ENCODE measurements around the gene APP.

Gene APP

GRCh38 chr21:25953196-25953595 is 217.4 kb downstream of the APP start:
- H3K4me3 ChIP-seq (ENCODE audit: low read length): no peak overlapping the region

GRCh38 chr21:25952306-25952705 is 218.3 kb downstream of the APP start:
- H3K36me3 ChIP-seq (replicated peaks; ENCODE audit: insufficient read depth, low read length): no peaks in the 10 kb centered on the region
- no peak overlapping the region for H3K4me3 ChIP-seq (ENCODE audit: low read length)
- no peaks in the 10 kb centered on the region for H3K4me1 ChIP-seq (ENCODE audit: low read length)
- no peaks in the 10 kb centered on the region for H3F3A ChIP-seq (ENCODE audit: insufficient read depth, low read length)
- no peaks in the 10 kb centered on the region; the same call in 1 of the 2 replicates for H3K79me2 ChIP-seq (ENCODE audit: low read length)
- DNase-seq: no peak
- no peaks in the 10 kb centered on the region for H3K9me3 ChIP-seq (replicated peaks; ENCODE audit: insufficient read depth, low read length)
- H3K4me2 ChIP-seq (ENCODE audit: low read depth, low read length): no peak overlapping the region
- H3K27me3 ChIP-seq (replicated peaks; ENCODE audit: insufficient read depth, low read length): no peaks in the 10 kb centered on the region
- H3K9ac ChIP-seq (ENCODE audit: low read length): no peak overlapping the region
- no peak for TF ChIP-seq CTCF (IDR thresholded peaks at IDR 0.05; ENCODE audit: low read length)
- no peak for TF ChIP-seq EZH2 (optimal IDR thresholded peaks at IDR 0.05; ENCODE audit: low read depth, low read length)
- TF ChIP-seq EZH2phosphoT487 (IDR thresholded peaks at IDR 0.05; ENCODE audit: low read length): no peak
- H3K9me2 ChIP-seq (replicated peaks; ENCODE audit: insufficient read depth, low read length): no peaks in the 10 kb centered on the region
- no peak overlapping the region for H3K27ac ChIP-seq (ENCODE audit: low read length)
- no peak overlapping the region for H2AFZ ChIP-seq (ENCODE audit: low read length)
- no peaks in the 10 kb centered on the region for H4K20me1 ChIP-seq (ENCODE audit: insufficient read depth, low read length)

More at GRCh38 chr21:25953196-25953595, 217.4 kb downstream of the APP start:
- no peaks in the 10 kb centered on the region for H3K36me3 ChIP-seq (replicated peaks; ENCODE audit: insufficient read depth, low read length)
- no peak overlapping the region for H2AFZ ChIP-seq (ENCODE audit: low read length)
- no peaks in the 10 kb centered on the region for H3F3A ChIP-seq (ENCODE audit: insufficient read depth, low read length)
- no peak for TF ChIP-seq EZH2 (optimal IDR thresholded peaks at IDR 0.05; ENCODE audit: low read depth, low read length)
- no peak overlapping the region for H3K9ac ChIP-seq (ENCODE audit: low read length)
- no peaks in the 10 kb centered on the region for H3K9me3 ChIP-seq (replicated peaks; ENCODE audit: insufficient read depth, low read length)
- H3K79me2 ChIP-seq (ENCODE audit: low read length): no peaks in the 10 kb centered on the region
- DNase-seq: no peak
- no peaks in the 10 kb centered on the region for H3K9me2 ChIP-seq (replicated peaks; ENCODE audit: insufficient read depth, low read length)
- H3K4me1 ChIP-seq (ENCODE audit: low read length): no peaks in the 10 kb centered on the region
- no peak overlapping the region for H3K27ac ChIP-seq (ENCODE audit: low read length)
- no peaks in the 10 kb centered on the region for H4K20me1 ChIP-seq (ENCODE audit: insufficient read depth, low read length)
- H3K4me2 ChIP-seq (ENCODE audit: low read depth, low read length): no peak overlapping the region
- no peaks in the 10 kb centered on the region for H3K27me3 ChIP-seq (replicated peaks; ENCODE audit: insufficient read depth, low read length)

- H3K27me3 ChIP-seq (replicated peaks; ENCODE audit: insufficient read depth, low read length): no peaks in the 10 kb centered on the region
- H4K20me1 ChIP-seq (ENCODE audit: insufficient read depth, low read length): no peaks in the 10 kb centered on the region
- DNase-seq: no peak
- TF ChIP-seq CTCF (IDR thresholded peaks at IDR 0.05; ENCODE audit: low read length) (no peak), EZH2phosphoT487 (IDR thresholded peaks at IDR 0.05; ENCODE audit: low read length) (no peak), EZH2 (optimal IDR thresholded peaks at IDR 0.05; ENCODE audit: low read depth, low read length) (no peak)
- H3K4me1 ChIP-seq (ENCODE audit: low read length): no peaks in the 10 kb centered on the region
- no peak overlapping the region for H3K9ac ChIP-seq (ENCODE audit: low read length)
- H3K9me2 ChIP-seq (replicated peaks; ENCODE audit: insufficient read depth, low read length): no peaks in the 10 kb centered on the region
- no peaks in the 10 kb centered on the region for H3K9me3 ChIP-seq (replicated peaks; ENCODE audit: insufficient read depth, low read length)
- no peaks in the 10 kb centered on the region for H3F3A ChIP-seq (ENCODE audit: insufficient read depth, low read length)
- H3K79me2 ChIP-seq (ENCODE audit: low read length): no peaks in the 10 kb centered on the region; the same call in 1 of the 2 replicates
- H3K4me3 ChIP-seq (ENCODE audit: low read length): no peak overlapping the region
- H3K27ac ChIP-seq (ENCODE audit: low read length): no peak overlapping the region
- H3K36me3 ChIP-seq (replicated peaks; ENCODE audit: insufficient read depth, low read length): no peaks in the 10 kb centered on the region; the same call in 1 of the 2 replicates
- H2AFZ ChIP-seq (ENCODE audit: low read length): no peak overlapping the region
- no peak overlapping the region for H3K4me2 ChIP-seq (ENCODE audit: low read depth, low read length)
These were observed 220.9 kb downstream of the APP start for GRCh38 chr21:25949701-25950100.

GRCh38 chr21:25944672-25945213 is 225.8 kb downstream of the APP start:
- H3K9me3 ChIP-seq (replicated peaks; ENCODE audit: insufficient read depth, low read length): no peaks in the 10 kb centered on the region
- H3K4me1 ChIP-seq (ENCODE audit: low read length): peaks cover 3% of the 10 kb centered on the region; the same call in 1 of the 2 replicates
- H3K36me3 ChIP-seq (replicated peaks; ENCODE audit: insufficient read depth, low read length): no peaks in the 10 kb centered on the region; the same call in 1 of the 2 replicates
- H3K79me2 ChIP-seq (ENCODE audit: low read length): no peaks in the 10 kb centered on the region; the same call in 1 of the 2 replicates
- H2AFZ ChIP-seq (ENCODE audit: low read length): no peak overlapping the region
- H3F3A ChIP-seq (ENCODE audit: insufficient read depth, low read length): no peaks in the 10 kb centered on the region
- no peak for DNase-seq
- no peaks in the 10 kb centered on the region for H3K27me3 ChIP-seq (replicated peaks; ENCODE audit: insufficient read depth, low read length)
- no peak overlapping the region for H3K4me2 ChIP-seq (ENCODE audit: low read depth, low read length)
- H3K27ac ChIP-seq (ENCODE audit: low read length): no peak overlapping the region
- H3K9me2 ChIP-seq (replicated peaks; ENCODE audit: insufficient read depth, low read length): no peaks in the 10 kb centered on the region
- no peak for TF ChIP-seq EZH2phosphoT487 (IDR thresholded peaks at IDR 0.05; ENCODE audit: low read length)
- no peak for TF ChIP-seq CTCF (IDR thresholded peaks at IDR 0.05; ENCODE audit: low read length)
- TF ChIP-seq EZH2 (optimal IDR thresholded peaks at IDR 0.05; ENCODE audit: low read depth, low read length): no peak
- H3K9ac ChIP-seq (ENCODE audit: low read length): no peak overlapping the region
- H3K4me3 ChIP-seq (ENCODE audit: low read length): no peak overlapping the region
- H4K20me1 ChIP-seq (ENCODE audit: insufficient read depth, low read length): no peaks in the 10 kb centered on the region
